BLaER1 (cell line): ENCODE measurements around the gene C12orf56.

ENCODE experiments used
- H3K27ac ChIP-seq: shearing (Covaris generic); formaldehyde crosslinking; 2 replicates; pipeline ENCODE4 v1.8.1; 2022
- H3K27me3 ChIP-seq: shearing (Covaris generic); formaldehyde crosslinking; 2 replicates; pipeline ENCODE4 v1.8.1; 2022
- H3K36me3 ChIP-seq: shearing (Covaris generic); formaldehyde crosslinking; 2 replicates; pipeline ENCODE4 v1.8.1; 2022
- H3K4me1 ChIP-seq: shearing (Covaris generic); formaldehyde crosslinking; 2 replicates; pipeline ENCODE4 v1.8.1; 2022
- H3K4me2 ChIP-seq: shearing (Covaris generic); formaldehyde crosslinking; 2 replicates; pipeline ENCODE4 v1.8.1; 2022
- H3K4me3 ChIP-seq: shearing (Covaris generic); formaldehyde crosslinking; 2 replicates; pipeline ENCODE4 v1.8.1; 2022
- H3K9ac ChIP-seq: shearing (Covaris generic); formaldehyde crosslinking; 2 replicates; pipeline ENCODE4 v1.8.1; 2022
- H3K9me3 ChIP-seq: shearing (Covaris generic); formaldehyde crosslinking; 2 replicates; pipeline ENCODE4 v1.8.1; 2022
- H4K20me1 ChIP-seq: shearing (Covaris generic); formaldehyde crosslinking; 2 replicates; pipeline ENCODE4 v1.8.1; 2022
- Cebpa-rat ChIP-seq: shearing (Covaris generic); IDR thresholded peaks from 2 replicates; pipeline ENCODE4 v1.8.1; 2022

Gene C12orf56

GRCh38 chr12:64270411-64270810, 120.1 kb downstream of the C12orf56 start:
- Histone ChIP-seq H3K4me1 (no peaks in the 10 kb centered on the region), H3K4me2 (no peak overlapping the region), H3K36me3 (no peaks in the 10 kb centered on the region), H3K9me3 (no peaks in the 10 kb centered on the region), H3K4me3 (no peak overlapping the region), H3K27ac (no peak overlapping the region), H3K9ac (no peak overlapping the region), H4K20me1 (no peaks in the 10 kb centered on the region), H3K27me3 (no peaks in the 10 kb centered on the region)
- no peak for TF ChIP-seq Cebpa-rat

- no peaks in the 10 kb centered on the region for H3K4me1 ChIP-seq
- H3K4me2 ChIP-seq, result no peak overlapping the region
- H3K36me3 ChIP-seq, result no peaks in the 10 kb centered on the region
- H3K27ac ChIP-seq, result no peak overlapping the region
- no peaks in the 10 kb centered on the region for H3K27me3 ChIP-seq
- no peaks in the 10 kb centered on the region for H4K20me1 ChIP-seq
- no peak overlapping the region for H3K9ac ChIP-seq
- no peak for TF ChIP-seq Cebpa-rat
- H3K9me3 ChIP-seq, result no peaks in the 10 kb centered on the region
- H3K4me3 ChIP-seq, result no peak overlapping the region
These were observed 121.4 kb downstream of the C12orf56 start for GRCh38 chr12:64269161-64269560.

GRCh38 chr12:64268409-64268808, 122.1 kb downstream of the C12orf56 start:
- Histone ChIP-seq H3K27me3 (no peaks in the 10 kb centered on the region), H3K36me3 (no peaks in the 10 kb centered on the region), H3K4me2 (no peak overlapping the region), H3K9ac (no peak overlapping the region), H3K4me1 (no peaks in the 10 kb centered on the region), H3K27ac (no peak overlapping the region), H3K9me3 (no peaks in the 10 kb centered on the region), H3K4me3 (no peak overlapping the region), H4K20me1 (no peaks in the 10 kb centered on the region)
- no peak for TF ChIP-seq Cebpa-rat

DNA sequence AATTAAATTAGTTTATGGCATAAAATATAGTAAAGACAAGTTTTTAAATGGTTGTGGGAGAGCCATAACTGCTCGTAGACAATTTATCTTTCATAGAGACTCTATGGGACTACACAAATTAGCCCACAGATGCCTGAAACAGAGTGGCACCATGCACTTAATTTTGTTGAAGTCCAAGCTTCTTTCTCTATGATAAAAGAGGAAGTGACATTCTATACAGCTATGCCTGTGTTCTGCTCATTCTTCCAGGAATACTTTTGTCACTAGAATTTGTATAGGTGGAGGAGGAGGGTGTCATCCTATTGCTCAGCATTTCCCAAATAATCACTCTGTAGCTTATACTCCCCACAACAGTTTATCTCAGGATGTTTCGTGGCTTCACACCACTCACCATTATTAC, 124.7 kb downstream of the C12orf56 start:
- Histone ChIP-seq H3K27ac (no peak overlapping the region), H3K9me3 (no peaks in the 10 kb centered on the region), H3K4me2 (no peak overlapping the region), H3K4me1 (no peaks in the 10 kb centered on the region), H3K9ac (no peak overlapping the region), H3K36me3 (no peaks in the 10 kb centered on the region), H3K4me3 (no peak overlapping the region), H4K20me1 (no peaks in the 10 kb centered on the region), H3K27me3 (no peaks in the 10 kb centered on the region)
- no peak for TF ChIP-seq Cebpa-rat

GRCh38 chr12:64261813-64262212, 128.7 kb downstream of the C12orf56 start:
- Histone ChIP-seq H3K4me3 (no peak overlapping the region), H3K36me3 (no peaks in the 10 kb centered on the region), H3K27me3 (no peaks in the 10 kb centered on the region), H3K9ac (no peak overlapping the region), H3K4me2 (no peak overlapping the region), H3K27ac (no peak overlapping the region), H4K20me1 (no peaks in the 10 kb centered on the region), H3K9me3 (no peaks in the 10 kb centered on the region), H3K4me1 (no peaks in the 10 kb centered on the region)
- TF ChIP-seq Cebpa-rat, result no peak

DNA sequence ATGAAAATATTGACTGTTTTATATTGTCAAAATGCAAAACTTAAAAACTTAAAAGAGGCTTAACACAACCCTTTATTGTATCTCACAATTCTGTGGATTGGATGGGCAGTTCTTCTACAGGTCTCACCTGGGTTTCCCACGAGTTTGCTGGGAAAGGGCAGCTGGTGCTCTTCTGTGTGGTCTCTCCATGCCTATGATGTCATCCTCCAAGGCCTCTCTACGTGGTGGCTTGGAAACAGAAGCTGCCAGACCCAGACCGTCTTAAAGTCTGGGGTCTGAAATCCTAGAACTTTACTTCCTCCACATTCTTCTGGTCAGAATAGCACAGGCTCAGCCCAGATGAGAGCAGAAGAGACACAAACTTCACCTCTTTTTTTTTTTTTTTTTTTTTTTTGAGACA, 132.0 kb downstream of the C12orf56 start:
- no peaks in the 10 kb centered on the region for H3K9me3 ChIP-seq
- H3K4me3 ChIP-seq, result no peak overlapping the region
- no peaks in the 10 kb centered on the region for H3K27me3 ChIP-seq
- no peak overlapping the region for H3K9ac ChIP-seq
- no peak for TF ChIP-seq Cebpa-rat
- H3K4me2 ChIP-seq, result no peak overlapping the region
- H3K36me3 ChIP-seq, result no peaks in the 10 kb centered on the region
- no peaks in the 10 kb centered on the region for H4K20me1 ChIP-seq
- H3K4me1 ChIP-seq, result no peaks in the 10 kb centered on the region
- no peak overlapping the region for H3K27ac ChIP-seq

DNA sequence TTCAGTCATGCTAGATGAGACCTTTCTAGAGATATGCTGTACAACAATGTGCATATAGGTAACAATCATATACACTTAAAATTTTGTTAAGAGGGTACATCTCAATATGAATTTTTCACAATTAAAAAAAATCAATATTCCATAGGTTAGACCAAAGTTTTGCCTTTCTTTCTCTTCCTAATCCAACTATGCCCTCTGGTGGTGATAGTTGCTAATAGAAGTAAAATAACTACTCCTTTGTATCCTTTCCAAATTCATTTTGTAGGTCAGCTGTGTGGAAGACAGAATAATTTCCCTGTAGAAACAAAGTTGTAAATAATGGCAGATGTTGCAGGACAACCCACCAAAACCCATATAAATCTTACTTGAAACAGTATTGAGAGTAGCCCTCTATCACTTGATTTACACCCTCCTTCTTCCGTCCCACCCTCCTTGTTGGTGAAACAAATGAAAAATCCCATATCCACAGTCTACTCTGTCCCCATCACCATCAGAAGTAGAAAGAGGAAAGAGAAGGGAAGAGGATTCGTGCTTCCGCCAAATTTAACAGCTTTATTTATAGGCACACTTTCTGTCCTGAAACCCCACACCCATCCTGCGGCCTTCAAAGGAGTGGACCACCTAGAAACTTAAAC, 134.3 kb downstream of the C12orf56 start:
- Histone ChIP-seq H3K9ac (no peak overlapping the region), H3K36me3 (no peaks in the 10 kb centered on the region), H3K4me1 (no peaks in the 10 kb centered on the region), H3K27me3 (no peaks in the 10 kb centered on the region), H3K27ac (no peak overlapping the region), H3K4me2 (no peak overlapping the region), H3K9me3 (no peaks in the 10 kb centered on the region), H4K20me1 (no peaks in the 10 kb centered on the region), H3K4me3 (no peak overlapping the region)
- TF ChIP-seq Cebpa-rat, result no peak

- H3K9me3 ChIP-seq, result no peaks in the 10 kb centered on the region
- no peaks in the 10 kb centered on the region for H3K4me1 ChIP-seq
- H3K27me3 ChIP-seq, result no peaks in the 10 kb centered on the region
- H3K4me3 ChIP-seq, result no peak overlapping the region
- no peak overlapping the region for H3K27ac ChIP-seq
- H3K4me2 ChIP-seq, result no peak overlapping the region
- no peak for TF ChIP-seq Cebpa-rat
- H3K9ac ChIP-seq, result no peak overlapping the region
- H4K20me1 ChIP-seq, result no peaks in the 10 kb centered on the region
- no peaks in the 10 kb centered on the region for H3K36me3 ChIP-seq
These were observed 135.3 kb downstream of the C12orf56 start for GRCh38 chr12:64255249-64255648.

GRCh38 chr12:64253356-64253755, 137.2 kb downstream of the C12orf56 start:
- Histone ChIP-seq H3K4me1 (no peaks in the 10 kb centered on the region), H3K4me3 (no peak overlapping the region), H4K20me1 (no peaks in the 10 kb centered on the region), H3K9ac (no peak overlapping the region), H3K4me2 (no peak overlapping the region), H3K27ac (no peak overlapping the region), H3K27me3 (no peaks in the 10 kb centered on the region), H3K9me3 (no peaks in the 10 kb centered on the region), H3K36me3 (no peaks in the 10 kb centered on the region)
- no peak for TF ChIP-seq Cebpa-rat

DNA sequence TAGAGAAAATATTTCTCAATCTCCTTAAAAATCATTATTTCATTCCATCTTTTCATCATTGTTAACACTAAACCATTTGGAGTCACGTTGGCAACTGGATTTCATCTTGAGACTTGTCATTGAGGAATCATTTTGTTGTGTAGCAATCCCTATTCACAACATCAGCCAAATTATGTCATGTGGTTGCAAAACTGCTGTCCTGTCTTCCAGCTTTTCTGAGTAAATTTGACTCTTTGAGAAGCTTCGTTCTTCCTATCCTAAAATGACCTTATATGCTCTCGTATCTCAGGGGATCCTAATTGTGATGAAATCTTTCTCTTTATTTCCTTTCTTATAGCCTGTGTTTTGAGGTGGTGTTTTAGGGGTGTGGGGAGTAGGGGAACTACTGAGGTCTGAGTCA, 137.9 kb downstream of the C12orf56 start:
- Histone ChIP-seq H3K4me3 (no peak overlapping the region), H3K9me3 (no peaks in the 10 kb centered on the region), H3K27me3 (no peaks in the 10 kb centered on the region), H3K27ac (no peak overlapping the region), H3K36me3 (no peaks in the 10 kb centered on the region), H3K4me1 (no peaks in the 10 kb centered on the region), H3K9ac (no peak overlapping the region), H3K4me2 (no peak overlapping the region), H4K20me1 (no peaks in the 10 kb centered on the region)
- no peak for TF ChIP-seq Cebpa-rat

- H3K9me3 ChIP-seq, result no peaks in the 10 kb centered on the region
- H3K4me1 ChIP-seq, result no peaks in the 10 kb centered on the region
- no peak overlapping the region for H3K4me3 ChIP-seq
- H3K36me3 ChIP-seq, result no peaks in the 10 kb centered on the region
- no peak overlapping the region for H3K4me2 ChIP-seq
- H3K27ac ChIP-seq, result no peak overlapping the region
- H4K20me1 ChIP-seq, result no peaks in the 10 kb centered on the region
- TF ChIP-seq Cebpa-rat, result no peak
- H3K27me3 ChIP-seq, result no peaks in the 10 kb centered on the region
- H3K9ac ChIP-seq, result no peak overlapping the region
These were observed 146.7 kb downstream of the C12orf56 start for GRCh38 chr12:64243809-64244208.
